ENCODE results near the gene PCID2.

PCID2 gene

DNA sequence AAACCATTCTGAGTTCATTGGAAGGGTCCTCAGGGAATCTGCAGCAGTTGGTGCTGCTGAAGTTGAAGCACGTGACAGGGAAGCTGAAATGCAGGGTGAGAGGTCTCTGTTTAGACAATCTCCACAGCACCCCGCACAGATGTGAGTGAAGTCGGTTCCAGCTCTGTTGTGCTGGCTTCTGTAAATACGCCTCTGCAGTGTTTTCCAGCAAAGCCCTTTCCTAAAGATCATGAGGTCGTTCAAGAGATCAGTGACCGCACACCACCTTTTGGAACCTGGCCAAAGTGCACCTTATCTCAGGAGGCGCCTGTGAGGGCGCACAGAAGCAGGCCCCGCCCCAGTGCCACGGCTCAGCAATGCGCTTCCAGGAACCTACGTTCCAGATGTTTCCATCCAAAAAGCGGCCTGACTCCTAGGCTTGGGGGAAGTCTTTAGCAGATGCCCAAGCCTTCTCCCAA is 11.7 kb upstream of the PCID2 start:
- no peak overlapping the region for H3K4me3 ChIP-seq (ENCODE audit: control insufficient read depth, low read depth, low read length)
- DNase-seq (ENCODE audit: low read depth) = no peak
- TF ChIP-seq, protein P1, sequence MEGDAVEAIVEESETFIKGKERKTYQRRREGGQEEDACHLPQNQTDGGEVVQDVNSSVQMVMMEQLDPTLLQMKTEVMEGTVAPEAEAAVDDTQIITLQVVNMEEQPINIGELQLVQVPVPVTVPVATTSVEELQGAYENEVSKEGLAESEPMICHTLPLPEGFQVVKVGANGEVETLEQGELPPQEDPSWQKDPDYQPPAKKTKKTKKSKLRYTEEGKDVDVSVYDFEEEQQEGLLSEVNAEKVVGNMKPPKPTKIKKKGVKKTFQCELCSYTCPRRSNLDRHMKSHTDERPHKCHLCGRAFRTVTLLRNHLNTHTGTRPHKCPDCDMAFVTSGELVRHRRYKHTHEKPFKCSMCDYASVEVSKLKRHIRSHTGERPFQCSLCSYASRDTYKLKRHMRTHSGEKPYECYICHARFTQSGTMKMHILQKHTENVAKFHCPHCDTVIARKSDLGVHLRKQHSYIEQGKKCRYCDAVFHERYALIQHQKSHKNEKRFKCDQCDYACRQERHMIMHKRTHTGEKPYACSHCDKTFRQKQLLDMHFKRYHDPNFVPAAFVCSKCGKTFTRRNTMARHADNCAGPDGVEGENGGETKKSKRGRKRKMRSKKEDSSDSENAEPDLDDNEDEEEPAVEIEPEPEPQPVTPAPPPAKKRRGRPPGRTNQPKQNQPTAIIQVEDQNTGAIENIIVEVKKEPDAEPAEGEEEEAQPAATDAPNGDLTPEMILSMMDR (IDR thresholded peaks at IDR 0.05; ENCODE audit: control insufficient read depth, insufficient read depth, low read depth, low read length, missing control alignments) = no peak

DNA sequence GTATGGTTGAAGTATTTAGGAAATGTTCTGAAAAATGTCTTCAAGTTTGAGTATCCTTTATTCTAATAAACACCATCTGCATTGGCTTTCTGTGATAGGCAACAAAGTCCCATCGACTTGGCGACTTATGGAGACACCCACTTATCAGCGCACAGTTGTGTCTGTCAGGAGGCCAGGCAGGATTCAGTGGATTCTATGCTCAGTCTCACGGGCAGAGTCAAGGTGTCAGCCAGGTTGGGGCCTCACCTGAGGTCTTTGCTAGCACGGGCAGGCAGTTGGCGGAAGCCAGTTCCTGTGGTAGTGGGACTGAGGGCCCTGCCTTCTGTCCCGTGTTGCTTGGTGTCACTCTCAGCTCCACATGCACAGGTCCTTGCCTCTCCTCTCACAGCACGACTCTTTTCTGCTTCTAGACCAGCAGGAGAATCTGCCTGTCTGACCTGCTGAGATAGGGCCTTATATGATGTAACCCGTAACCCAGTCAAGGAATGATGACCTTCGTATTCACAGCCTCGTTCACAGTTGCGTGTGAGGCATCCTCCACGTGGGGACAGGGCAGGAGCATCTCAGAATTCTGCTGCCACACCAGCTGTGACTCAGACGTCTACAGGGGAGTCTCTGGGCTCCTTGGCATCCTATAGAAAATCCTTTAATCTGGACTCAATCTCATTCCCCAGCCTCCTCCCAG is 10.9 kb upstream of the PCID2 start:
- no peak overlapping the region for H3K4me3 ChIP-seq (ENCODE audit: control insufficient read depth, low read depth, low read length)
- DNase-seq (ENCODE audit: low read depth) = no peak
- TF ChIP-seq, protein P1 (IDR thresholded peaks at IDR 0.05; ENCODE audit: control insufficient read depth, insufficient read depth, low read depth, low read length, missing control alignments) = no peak

DNA sequence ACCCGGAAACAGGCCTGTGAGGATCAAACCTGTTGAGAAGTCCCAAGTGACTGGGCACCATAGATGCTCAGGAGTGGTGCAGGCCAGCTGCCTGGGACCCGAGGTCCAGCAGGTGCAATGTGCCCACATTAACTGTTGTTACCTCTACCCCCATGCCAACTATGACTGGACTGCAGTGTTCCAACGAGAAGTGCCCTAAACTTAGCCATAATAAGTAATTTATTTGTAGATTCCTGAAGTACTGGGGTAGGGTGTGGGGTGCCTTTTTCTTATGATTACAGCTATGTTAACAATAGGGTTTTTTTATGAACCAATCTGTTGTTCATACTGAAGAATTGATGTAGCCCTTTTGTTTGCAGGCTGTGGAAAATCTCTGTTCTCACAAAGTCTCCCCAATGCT is 10.1 kb upstream of the PCID2 start:
- TF ChIP-seq, protein P1 (IDR thresholded peaks at IDR 0.05; ENCODE audit: control insufficient read depth, insufficient read depth, low read depth, low read length, missing control alignments) = no peak
- no peak overlapping the region for H3K4me3 ChIP-seq (ENCODE audit: control insufficient read depth, low read depth, low read length)
- no peak for DNase-seq (ENCODE audit: low read depth)

DNA sequence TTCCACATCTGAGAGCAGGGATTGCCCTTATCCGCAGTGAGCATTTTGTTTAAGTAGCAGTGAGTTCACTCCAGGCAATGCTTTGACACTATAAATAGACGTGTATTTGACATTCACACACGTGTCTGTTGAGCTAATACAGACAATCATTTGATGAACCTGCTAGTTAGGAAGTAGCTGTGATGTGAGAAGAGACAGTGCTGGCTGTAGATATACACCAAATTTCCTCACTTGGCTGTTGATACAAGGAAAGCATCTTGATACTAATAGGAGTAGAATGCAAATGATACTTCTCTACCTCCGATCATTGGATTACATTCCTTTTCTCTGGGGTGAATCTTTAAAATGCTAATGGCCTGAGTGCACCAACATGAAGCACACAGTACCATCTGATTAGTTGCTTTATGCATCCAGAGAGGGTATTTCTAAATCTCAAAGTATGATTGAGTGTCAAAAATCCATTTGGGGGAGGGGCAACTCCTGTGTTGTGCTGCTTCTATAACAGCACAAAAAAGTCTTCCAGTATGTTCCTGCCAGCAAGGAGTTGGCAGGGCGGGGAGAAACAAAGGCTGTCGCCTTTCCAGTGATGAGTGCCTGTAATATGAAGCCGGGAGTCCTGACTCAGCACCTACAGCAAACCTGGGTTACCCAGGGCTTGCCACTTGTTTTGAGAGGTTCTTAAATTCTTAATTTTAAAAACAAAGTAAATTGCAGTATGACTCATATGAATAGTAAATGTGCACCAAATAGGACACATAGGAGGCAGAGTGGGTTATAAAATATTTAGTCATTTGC is 8.0 kb upstream of the PCID2 start:
- no peak for DNase-seq (ENCODE audit: low read depth)
- TF ChIP-seq, protein P1 (IDR thresholded peaks at IDR 0.05; ENCODE audit: control insufficient read depth, insufficient read depth, low read depth, low read length, missing control alignments) = no peak
- H3K4me3 ChIP-seq (ENCODE audit: control insufficient read depth, low read depth, low read length) = no peak overlapping the region

DNA sequence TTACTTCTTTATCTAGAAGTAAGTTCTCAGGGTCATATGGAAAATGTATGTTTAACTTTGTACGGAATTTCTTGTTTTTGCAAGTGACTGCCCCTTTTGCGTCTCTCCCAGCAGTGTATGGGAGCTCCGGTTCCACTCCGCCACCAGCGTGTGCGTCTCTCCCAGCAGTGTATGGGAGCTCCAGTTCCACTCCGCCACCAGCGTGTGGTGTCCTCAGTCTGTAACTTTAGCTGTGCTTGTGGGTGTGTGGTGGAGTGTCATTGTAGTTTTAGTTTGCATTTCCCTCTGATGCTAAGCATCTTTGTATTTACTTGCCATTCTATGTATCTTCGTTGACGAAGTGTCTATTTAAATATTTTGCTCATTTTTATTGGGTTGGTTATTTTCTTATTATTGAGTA is 3.3 kb upstream of the PCID2 start:
- no peak for DNase-seq (ENCODE audit: low read depth)
- no peak overlapping the region for H3K4me3 ChIP-seq (ENCODE audit: control insufficient read depth, low read depth, low read length)
- TF ChIP-seq, protein P1 (IDR thresholded peaks at IDR 0.05; ENCODE audit: control insufficient read depth, insufficient read depth, low read depth, low read length, missing control alignments) = no peak

DNA sequence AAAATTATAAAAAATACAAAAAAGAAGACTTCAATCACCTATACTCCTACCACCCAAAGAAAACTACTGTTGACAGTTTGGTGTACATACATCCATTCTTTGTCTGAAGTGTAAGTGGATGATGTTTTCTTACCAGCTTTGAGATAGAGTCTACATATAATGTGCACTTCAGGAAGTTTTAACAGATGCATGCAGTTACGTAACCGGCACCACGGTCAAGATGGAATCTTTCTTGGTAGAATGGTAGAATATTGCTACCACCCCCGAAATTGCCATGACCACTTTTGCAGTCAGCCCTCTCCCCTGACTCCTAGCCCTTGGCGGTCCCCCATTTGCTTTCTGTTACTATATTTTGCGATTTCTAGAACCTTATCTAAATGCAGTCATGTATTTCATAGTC is 2.4 kb upstream of the PCID2 start:
- H3K4me3 ChIP-seq (ENCODE audit: control insufficient read depth, low read depth, low read length) = peak overlapping the region; percentile 6; the same call in 1 of the 2 replicates
- no peak for DNase-seq (ENCODE audit: low read depth)
- TF ChIP-seq, protein P1 (IDR thresholded peaks at IDR 0.05; ENCODE audit: control insufficient read depth, insufficient read depth, low read depth, low read length, missing control alignments) = no peak
